Dedifferentiated amniotic fluid mesenchymal stem cell (primary cell): Measurements from ENCODE around the gene PLEKHG4.

Source experiments
- DNase-seq: peaks from one replicate; pipeline ENCODE4 v3.0.0-alpha.2; 2016; ENCODE audit errors: extremely low spot score

The PLEKHG4 gene

GRCh38 chr16:67244387-67245185, 34.7 kb upstream of the PLEKHG4 start:
- DNase-seq: peak; percentile 67

- DNase-seq: no peak
Measured at GRCh38 chr16:67245186-67245585, 34.1 kb upstream of the PLEKHG4 start.

GRCh38 chr16:67245674-67246080, 33.7 kb upstream of the PLEKHG4 start:
- DNase-seq: no peak

GRCh38 chr16:67246081-67246755, 33.1 kb upstream of the PLEKHG4 start:
- DNase-seq: peak; percentile 72

DNA sequence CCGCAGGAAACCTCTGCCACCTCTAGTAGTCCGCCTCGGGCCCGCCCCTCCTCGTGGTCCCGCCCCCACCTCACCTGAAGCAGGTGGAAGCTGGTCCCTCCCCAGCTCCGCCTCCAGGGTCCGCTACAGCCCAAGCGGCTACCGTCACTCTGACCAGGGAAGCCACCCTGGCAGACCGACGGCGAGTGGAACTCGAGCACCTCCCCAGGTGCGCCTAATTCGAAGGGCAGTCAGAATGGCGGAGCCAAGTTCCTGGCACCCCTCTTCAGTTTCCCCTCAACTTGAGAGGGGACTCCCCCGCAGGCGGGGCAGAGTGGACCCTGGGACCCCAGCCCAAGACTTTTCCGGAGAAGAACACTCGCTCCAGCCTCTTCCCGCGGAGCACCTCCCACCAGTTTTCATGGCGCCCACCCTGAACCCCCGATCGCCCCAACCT, 32.6 kb upstream of the PLEKHG4 start:
- no peak for DNase-seq

- DNase-seq: peak; percentile 94
Measured at GRCh38 chr16:67247192-67248072, 31.9 kb upstream of the PLEKHG4 start, which contains the start of gene FHOD1. Gene FHOD1, minus strand, starts transcription at chr16:67247481. Its CDS starts 71 bp downstream, at chr16:67247410.

- no peak for DNase-seq
Measured at GRCh38 chr16:67248073-67248400, 31.3 kb upstream of the PLEKHG4 start.

- no peak for DNase-seq
Measured at GRCh38 chr16:67248401-67249177, 30.7 kb upstream of the PLEKHG4 start, which contains the start of gene SLC9A5. Gene SLC9A5, plus strand, starts transcription at chr16:67248979. Its CDS starts 36 bp downstream, at chr16:67249015.

GRCh38 chr16:67249178-67250044, 29.9 kb upstream of the PLEKHG4 start:
- no peak for DNase-seq

DNA sequence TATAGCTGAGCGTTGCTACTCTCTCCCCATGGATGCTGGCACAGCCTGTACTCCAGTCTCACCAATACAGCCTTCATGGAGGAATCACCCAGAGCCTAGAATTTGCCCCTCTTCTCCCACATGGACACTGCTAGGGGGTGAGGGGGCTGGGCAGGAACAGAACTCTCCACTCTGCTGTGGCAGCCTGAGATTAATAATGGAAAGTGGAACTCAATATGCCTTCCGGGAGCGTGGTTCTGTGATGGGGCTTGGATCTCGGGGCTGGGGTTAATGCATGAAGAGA, 29.3 kb upstream of the PLEKHG4 start:
- DNase-seq: no peak

GRCh38 chr16:67252609-67253497, 26.5 kb upstream of the PLEKHG4 start:
- DNase-seq: no peak

- DNase-seq: no peak
Measured at GRCh38 chr16:67254801-67255552, 24.4 kb upstream of the PLEKHG4 start.

- DNase-seq: no peak
Measured at GRCh38 chr16:67255553-67256221, 23.6 kb upstream of the PLEKHG4 start.

- DNase-seq: no peak
Measured at GRCh38 chr16:67256701-67257230, 22.6 kb upstream of the PLEKHG4 start.

GRCh38 chr16:67257486-67258160, 21.7 kb upstream of the PLEKHG4 start:
- no peak for DNase-seq

DNA sequence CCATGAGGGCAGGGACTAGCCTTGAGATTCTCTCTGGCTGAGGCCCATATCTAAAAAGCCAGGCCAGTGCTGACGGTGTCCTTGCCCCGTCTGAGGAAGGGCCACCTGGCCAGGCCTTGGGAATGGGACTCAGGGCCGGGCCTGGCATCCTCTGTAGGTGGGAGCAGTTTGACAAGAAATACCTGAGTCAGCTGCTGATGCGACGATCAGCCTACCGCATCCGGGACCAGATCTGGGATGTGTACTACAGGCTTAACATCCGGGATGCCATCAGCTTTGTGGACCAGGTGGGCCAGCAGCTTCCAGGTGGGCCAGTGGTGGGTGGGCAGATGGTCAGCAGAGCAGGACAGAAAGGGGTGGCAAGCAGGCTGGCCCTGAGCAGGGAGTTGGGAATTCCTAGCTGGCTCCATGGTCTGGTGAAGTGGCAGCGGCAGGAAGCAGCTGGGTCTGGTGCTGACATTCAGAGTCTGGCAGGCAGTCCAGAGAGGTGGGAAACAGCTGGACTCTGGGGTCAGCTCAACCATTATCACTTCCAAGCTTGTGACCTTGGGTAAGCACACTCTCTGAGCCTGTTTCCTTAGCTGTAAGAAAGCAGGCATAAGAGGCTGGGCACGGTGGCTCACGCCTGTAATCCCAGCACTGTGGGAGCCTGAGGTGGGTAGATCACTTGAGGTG, 21.0 kb upstream of the PLEKHG4 start:
- DNase-seq: no peak

DNA sequence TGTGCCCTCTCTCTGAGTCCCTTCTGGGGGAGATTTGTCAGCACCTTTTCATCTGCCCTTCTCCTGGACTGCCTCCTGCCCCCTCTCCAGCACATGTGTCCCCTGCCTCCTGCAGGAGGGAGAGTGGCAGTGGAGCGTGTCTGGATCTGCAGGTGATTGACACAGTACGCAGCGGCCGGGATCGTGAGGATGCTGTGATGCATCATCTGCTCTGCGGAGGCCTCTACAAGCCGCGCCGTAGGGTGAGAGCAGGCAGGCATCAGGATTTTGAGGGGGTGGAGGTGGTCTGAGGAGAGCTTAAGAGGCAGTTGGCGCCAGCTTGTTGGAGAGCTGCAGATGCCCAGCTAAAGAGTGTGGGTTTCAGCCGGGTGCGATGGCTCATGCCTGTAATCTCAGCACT, 19.6 kb upstream of the PLEKHG4 start:
- DNase-seq: no peak
